Transverse colon (tissue), 4 donors: Measurements from ENCODE around the gene TPK1.

ENCODE experiments used
- EP300 ChIP-seq: sonication (generic); formaldehyde crosslinking; IDR thresholded peaks from one replicate; pipeline ENCODE4 v1.6.1; 2017; ENCODE audit warnings: antibody characterized with exemption, low read depth
- POLR2A ChIP-seq: fragments of 450-650 bp; IDR thresholded peaks from one replicate; pipeline ENCODE4 v1.6.1; 2016; ENCODE audit warnings: antibody characterized with exemption, mild to moderate bottlenecking, moderate library complexity
- POLR2AphosphoS5 ChIP-seq, 3 donors: sonication (generic); formaldehyde crosslinking; IDR thresholded peaks; one replicate each; pipeline ENCODE4 v1.6.1; 2016; ENCODE audit warnings: antibody characterized with exemption in 3 of 3
- TF ChIP-seq, protein P1 (sequence below), 5 experiments: fragments of 200-600 bp in 3 of 5; fragments of 450-650 bp in 2 of 5; sonication (generic) in 3 of 5; IDR thresholded peaks; 1 replicate in 2 of 5; 2 replicates in 3 of 5; pipeline ENCODE4 v1.5.1; 2016 to 2017; ENCODE audit warnings: antibody characterized with exemption in 5 of 5, inconsistent platforms in 3 of 5, mild to moderate bottlenecking in 2 of 5, moderate library complexity in 1 of 5

DNA sequence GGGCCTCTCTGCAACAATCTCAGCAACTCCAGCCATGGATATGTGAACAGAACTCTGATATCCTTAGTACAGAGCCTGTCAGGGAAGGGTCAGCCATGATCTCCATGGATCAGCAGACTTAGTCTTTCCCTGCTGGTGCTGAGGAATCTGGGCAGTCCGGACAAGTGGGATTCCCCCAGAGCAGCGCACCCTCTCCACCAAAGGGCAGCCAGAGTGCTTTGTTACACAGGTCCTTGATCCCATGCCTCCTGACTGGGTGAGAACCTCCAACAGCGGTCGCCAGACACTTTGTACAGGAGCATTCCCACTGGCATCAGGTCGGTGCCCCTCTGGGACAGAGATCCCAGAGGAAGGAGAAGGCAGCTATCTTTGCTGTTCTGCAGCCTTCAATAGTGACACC is 38.9 kb downstream of the TPK1 start:
- TF ChIP-seq EP300, result no peak
- no peak for TF ChIP-seq POLR2AphosphoS5 (IDR thresholded peaks at IDR 0.05)
- TF ChIP-seq, protein P1, sequence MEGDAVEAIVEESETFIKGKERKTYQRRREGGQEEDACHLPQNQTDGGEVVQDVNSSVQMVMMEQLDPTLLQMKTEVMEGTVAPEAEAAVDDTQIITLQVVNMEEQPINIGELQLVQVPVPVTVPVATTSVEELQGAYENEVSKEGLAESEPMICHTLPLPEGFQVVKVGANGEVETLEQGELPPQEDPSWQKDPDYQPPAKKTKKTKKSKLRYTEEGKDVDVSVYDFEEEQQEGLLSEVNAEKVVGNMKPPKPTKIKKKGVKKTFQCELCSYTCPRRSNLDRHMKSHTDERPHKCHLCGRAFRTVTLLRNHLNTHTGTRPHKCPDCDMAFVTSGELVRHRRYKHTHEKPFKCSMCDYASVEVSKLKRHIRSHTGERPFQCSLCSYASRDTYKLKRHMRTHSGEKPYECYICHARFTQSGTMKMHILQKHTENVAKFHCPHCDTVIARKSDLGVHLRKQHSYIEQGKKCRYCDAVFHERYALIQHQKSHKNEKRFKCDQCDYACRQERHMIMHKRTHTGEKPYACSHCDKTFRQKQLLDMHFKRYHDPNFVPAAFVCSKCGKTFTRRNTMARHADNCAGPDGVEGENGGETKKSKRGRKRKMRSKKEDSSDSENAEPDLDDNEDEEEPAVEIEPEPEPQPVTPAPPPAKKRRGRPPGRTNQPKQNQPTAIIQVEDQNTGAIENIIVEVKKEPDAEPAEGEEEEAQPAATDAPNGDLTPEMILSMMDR (IDR thresholded peaks at IDR 0.05), result no peak
- no peak for TF ChIP-seq POLR2A
